Stimulated activated CD8-positive, alpha-beta memory T cell treated with anti-CD3 and anti-CD28 coated beads, Interleukin-15, amount 100 ng/mL, for 24 hours (primary cell): ENCODE results near the gene SCMH1.
"Not testable (repeated sequence)": the region's sequence is repeated elsewhere in the genome, so short reads cannot be mapped to it uniquely, and the experiment has no call there.

Experiments
- DNase-seq: peaks from one replicate; pipeline ENCODE4 v3.0.0-alpha.2; 2020; ENCODE audit warnings: low read depth

Gene SCMH1

GRCh38 chr1:41211608-41212007 lies 30.5 kb downstream of the SCMH1 start:
- not testable (repeated sequence) for DNase-seq

GRCh38 chr1:41207053-41207452 lies 35.1 kb downstream of the SCMH1 start:
- DNase-seq: not testable (repeated sequence)

GRCh38 chr1:41200728-41201127 lies 41.4 kb downstream of the SCMH1 start:
- DNase-seq: no peak

- DNase-seq: no peak
Measured at GRCh38 chr1:41199375-41199774, 42.7 kb downstream of the SCMH1 start.

GRCh38 chr1:41192456-41193178 lies 49.5 kb downstream of the SCMH1 start:
- DNase-seq: no peak

GRCh38 chr1:41184446-41184845 lies 57.7 kb downstream of the SCMH1 start:
- DNase-seq: no peak

- DNase-seq: not testable (repeated sequence)
Measured at GRCh38 chr1:41178230-41178629, 63.9 kb downstream of the SCMH1 start.

GRCh38 chr1:41175546-41175945 lies 66.6 kb downstream of the SCMH1 start:
- DNase-seq: no peak

GRCh38 chr1:41174170-41174569 lies 67.9 kb downstream of the SCMH1 start:
- no peak for DNase-seq

GRCh38 chr1:41173651-41174050 lies 68.5 kb downstream of the SCMH1 start:
- no peak for DNase-seq

GRCh38 chr1:41171266-41171874 lies 70.7 kb downstream of the SCMH1 start:
- no peak for DNase-seq

GRCh38 chr1:41169799-41170180 lies 72.3 kb downstream of the SCMH1 start:
- no peak for DNase-seq

GRCh38 chr1:41169066-41169798 lies 72.9 kb downstream of the SCMH1 start:
- no peak for DNase-seq

- no peak for DNase-seq
Measured at GRCh38 chr1:41167667-41168066, 74.4 kb downstream of the SCMH1 start.

GRCh38 chr1:41164727-41165126 lies 77.4 kb downstream of the SCMH1 start:
- no peak for DNase-seq

- no peak for DNase-seq
Measured at GRCh38 chr1:41162441-41162840, 79.7 kb downstream of the SCMH1 start.

- no peak for DNase-seq
Measured at GRCh38 chr1:41161846-41162245, 80.3 kb downstream of the SCMH1 start.

GRCh38 chr1:41160498-41161110 lies 81.5 kb downstream of the SCMH1 start:
- DNase-seq: no peak

- no peak for DNase-seq
Measured at GRCh38 chr1:41158966-41159365, 83.1 kb downstream of the SCMH1 start.

- no peak for DNase-seq
Measured at GRCh38 chr1:41158147-41158875, 83.8 kb downstream of the SCMH1 start.

- DNase-seq: no peak
Measured at GRCh38 chr1:41155105-41155504, 87.0 kb downstream of the SCMH1 start.

- no peak for DNase-seq
Measured at GRCh38 chr1:41153750-41154274, 88.3 kb downstream of the SCMH1 start.
